ENCODE results near the gene TRIM8. TPM values are rescaled to one million over a fixed set of nuclear protein-coding genes. Genes with fewer than 3 reads are reported as not detected.

Gene TRIM8
- total and polyA plus RNA-seq, 2 of the 4 experiments (the other 2 are of a cell fraction): 25.5 to 126 TPM

- TF ChIP-seq SMC3 (IDR thresholded peaks at IDR 0.05; ENCODE audit: low read depth, low read length) (0 out of 2 replicates have a peak, but pooled peaks have one; percentile 12), RAD21 (IDR thresholded peaks at IDR 0.05; ENCODE audit: low read length) (no peak), NFE2L2 (IDR thresholded peaks at IDR 0.05; ENCODE audit: low read depth, low read length) (peak; percentile 44; the same call in 1 of the 2 replicates)
Measured at GRCh38 chr10:102675666-102676533, 31.6 kb downstream of the TRIM8 start (continued).
